NCI-H1436 (cell line): ENCODE results near the gene SMARCA2.

Experiments used
- DNase-seq: peaks from one replicate; lab custom pipeline; 2025; lab: John Stamatoyannopoulos, UW

SMARCA2 gene

GRCh38 chr9:2014696-2015580 is at the start of gene SMARCA2:
SMARCA2 (plus strand) TSS chr9:2015347; CDS start chr9:2029023, 13,676 bp downstream.
- DNase-seq: peak; percentile 88

- no peak for DNase-seq
Observed at GRCh38 chr9:1966725-1967366, 48.3 kb upstream of the SMARCA2 start.

GRCh38 chr9:1969160-1969559 is 46.0 kb upstream of the SMARCA2 start:
- DNase-seq: no peak

DNA sequence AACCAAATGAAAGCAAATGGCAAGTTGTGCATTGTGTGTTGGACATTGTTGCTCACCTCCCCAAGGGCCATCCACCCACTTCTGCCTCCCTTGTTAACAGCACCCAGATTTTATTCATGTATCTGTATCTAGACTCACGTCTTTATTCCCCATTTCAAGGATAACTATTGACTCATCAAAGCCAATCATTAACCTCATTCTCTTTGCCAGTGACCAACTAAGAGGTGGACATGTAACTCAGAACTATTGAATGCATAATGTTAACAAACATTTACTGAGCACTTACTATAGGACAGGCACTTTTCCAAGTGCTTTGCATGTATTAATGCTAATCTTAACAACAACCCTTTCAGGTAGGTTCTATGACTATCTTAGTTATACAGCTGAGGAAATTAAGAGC is 45.2 kb upstream of the SMARCA2 start:
- DNase-seq: no peak

DNA sequence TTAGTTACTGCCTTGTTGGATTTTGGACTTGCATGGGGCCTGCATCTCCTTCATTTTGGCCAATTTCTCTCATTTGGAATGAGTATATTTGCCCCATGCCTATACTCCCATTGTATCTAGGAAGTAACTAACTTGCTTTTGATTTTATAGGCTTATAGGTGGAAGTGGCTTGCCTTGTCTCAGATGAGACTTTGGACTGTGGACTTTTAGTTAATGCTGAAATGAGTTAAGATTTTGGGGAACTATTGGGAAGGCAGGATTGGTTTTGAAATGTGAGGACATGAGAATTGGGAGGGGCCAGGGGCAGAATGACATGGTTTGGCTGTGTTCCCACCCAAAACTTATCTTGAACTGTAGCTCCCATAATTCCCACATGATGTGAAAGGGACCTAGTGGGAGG is 42.5 kb upstream of the SMARCA2 start:
- DNase-seq: no peak

GRCh38 chr9:1977026-1977425 is 38.1 kb upstream of the SMARCA2 start:
- no peak for DNase-seq

DNA sequence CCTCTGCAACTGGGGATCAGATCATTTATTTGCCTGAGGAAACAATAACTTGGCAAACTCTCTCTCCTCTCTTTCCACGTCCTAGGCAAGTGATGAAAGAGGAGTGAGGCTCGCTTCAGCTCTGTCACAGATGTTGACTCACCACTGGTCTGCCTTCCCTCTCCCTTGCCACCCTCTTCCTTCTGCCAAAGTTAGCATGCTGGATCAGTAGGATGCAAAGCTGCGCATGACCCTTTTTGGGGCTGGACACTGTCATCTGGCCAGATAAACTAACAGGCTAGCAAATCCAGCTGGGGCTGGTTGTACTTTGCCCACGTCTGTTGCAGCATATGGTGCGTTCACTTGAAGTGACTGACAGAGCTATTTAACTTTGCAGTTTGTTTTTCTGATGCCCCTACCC is 36.2 kb upstream of the SMARCA2 start:
- DNase-seq: no peak

DNA sequence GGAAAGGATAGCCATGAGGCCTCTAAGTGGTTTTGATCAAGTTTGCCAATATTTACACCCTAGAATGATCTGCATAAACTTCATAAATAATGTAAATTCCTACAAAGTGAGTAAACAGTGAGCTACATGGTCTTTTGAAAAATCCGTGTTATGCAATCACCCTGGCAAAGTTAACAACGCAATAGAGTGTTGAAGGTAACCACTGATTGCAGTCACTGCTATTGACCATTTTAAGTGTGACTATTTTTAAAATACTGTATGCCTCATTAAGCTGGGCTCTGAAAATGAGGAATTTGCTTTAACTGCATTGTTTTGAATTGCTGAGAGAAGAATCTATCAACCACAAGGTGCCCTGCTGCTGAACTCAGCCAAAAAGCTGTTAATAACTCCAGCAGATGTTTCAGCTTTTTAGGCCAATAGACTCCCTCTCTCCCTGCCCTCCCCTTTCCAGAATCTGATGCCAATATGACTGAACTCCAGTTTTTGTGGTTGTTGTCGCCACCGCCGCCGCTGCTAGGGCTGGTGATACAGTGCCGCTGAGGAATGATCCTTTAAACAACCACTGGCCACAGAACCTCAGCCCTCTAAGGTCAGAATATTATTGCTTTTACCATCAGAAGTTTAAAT is 35.3 kb upstream of the SMARCA2 start:
- no peak for DNase-seq

DNA sequence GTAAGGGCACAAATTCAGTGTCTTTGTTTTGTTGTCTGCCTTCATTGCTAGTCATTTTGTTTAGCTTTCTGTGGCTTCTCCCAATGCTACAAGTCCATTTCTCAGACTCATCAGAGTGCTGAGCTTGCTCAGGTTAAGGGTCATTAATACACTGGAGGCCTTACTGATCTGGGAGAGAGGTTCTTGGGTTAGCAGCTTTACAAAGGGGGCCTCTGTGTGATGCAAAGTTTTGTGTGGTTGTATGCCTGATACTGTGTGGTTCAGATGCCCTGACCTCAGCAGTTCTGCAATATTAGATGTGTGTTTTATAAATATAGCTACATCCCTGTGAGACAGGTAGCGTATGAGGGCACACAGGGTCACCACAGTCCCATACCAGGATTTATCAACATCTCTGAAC is 34.8 kb upstream of the SMARCA2 start:
- no peak for DNase-seq

DNA sequence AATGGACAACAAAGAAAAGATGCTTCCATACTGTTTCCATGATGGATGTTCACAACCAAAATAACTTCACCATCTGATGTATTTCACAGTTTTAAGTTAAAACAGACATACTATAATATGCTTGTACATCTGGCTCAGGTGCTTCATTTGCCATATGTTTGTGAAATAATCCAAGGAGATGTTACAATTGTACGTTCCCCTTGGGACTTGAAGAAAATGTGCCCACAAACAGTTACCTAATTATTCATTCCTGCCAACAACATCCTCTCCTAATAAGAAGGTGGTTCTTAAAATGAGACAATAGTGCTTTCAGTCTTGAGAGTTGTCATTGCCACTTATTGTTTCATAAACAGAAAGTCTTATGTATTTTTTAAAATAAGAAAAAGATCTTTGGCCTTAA is 33.1 kb upstream of the SMARCA2 start:
- no peak for DNase-seq

DNA sequence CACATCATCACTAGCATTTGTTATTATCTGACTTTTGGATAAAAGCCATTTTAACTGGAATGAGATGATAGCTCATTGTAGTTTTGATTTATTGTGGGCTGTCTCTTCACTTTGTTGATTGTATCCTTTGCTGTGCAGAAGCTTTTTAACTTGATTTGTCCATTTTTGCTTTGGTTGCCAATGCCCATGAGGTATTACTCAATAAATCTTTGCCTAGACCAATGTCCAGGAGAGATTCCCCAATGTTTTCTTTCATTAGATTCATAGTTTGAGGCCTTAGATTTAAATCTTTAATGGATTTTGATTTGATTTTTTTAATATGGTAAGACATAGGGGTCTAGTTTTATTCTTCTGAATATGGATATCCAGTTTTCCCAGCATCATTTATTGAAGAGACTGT is 28.8 kb upstream of the SMARCA2 start:
- no peak for DNase-seq

DNA sequence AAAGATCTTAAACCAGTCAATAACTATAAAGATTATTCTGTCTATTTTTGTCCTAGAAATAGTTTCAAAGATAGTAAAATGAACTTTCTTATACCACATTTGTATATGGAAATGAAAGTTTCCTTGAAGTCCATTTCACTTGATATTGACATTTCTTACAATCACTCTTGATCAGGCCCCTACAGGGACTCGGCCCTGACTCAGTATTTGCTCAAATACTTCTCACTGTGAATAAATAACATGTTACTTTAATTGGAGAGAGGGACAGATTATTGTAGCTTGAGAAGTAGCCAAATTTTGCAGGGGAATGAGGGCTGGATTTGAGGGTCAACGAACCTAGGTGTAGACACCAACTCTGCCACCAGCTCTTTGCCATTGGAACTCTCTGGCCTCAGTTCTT is 25.6 kb upstream of the SMARCA2 start:
- DNase-seq: no peak

DNA sequence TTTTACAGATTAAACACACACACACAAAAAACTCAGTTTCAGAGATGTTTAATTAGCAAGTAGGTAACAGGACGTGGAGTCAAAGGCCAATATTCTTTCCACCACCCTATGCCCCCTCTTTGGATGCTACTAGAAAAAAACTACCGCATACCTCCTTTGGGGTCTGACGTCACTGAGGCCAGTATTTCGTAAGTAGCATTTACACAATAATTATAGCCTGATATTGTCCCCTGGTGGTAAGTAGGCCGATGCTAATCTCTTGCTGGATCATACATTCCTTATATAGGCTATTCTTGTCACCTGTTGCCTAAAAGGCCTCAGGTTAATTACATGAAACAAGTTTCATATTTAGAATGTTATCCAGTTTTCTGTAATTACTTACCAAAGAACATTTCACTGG is 21.0 kb upstream of the SMARCA2 start:
- no peak for DNase-seq

DNA sequence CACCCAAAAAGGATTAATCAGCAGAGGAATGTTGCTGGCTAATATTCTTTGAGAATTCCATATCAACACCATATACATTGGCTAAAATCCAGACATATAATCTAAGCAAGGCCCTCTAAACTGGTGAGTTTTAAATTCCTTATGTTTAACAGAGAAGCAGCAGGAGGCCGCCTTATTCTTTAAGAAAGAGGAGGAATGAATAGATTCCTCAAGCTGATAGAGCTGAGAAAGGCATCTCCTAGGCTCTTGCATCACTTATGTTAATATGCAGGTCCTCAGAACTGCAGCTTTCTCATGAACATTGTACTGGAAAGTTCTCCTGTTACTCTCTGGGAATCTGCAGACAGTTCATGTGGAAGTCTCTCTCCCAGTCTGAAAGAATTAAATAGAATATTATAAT is 20.1 kb upstream of the SMARCA2 start:
- DNase-seq: no peak

DNA sequence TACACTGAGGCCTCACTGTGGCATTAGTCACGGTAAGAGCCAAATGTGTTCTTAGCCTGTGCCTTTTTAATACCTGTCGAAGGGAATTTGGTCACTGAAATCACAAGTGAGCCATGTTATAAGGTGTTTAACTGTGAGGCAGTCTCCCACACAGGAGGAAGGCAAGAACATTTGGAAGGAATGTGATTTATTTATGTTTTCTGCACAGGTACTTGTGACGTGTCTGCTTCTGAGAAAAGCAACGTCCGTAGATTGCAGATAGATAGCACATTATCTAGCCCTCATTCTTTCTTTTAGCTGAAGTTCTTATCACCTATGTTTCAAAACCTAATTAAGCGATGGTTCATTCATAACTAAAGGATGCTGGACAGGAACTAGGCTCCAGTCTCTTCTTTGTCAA is 19.0 kb upstream of the SMARCA2 start:
- DNase-seq: no peak

DNA sequence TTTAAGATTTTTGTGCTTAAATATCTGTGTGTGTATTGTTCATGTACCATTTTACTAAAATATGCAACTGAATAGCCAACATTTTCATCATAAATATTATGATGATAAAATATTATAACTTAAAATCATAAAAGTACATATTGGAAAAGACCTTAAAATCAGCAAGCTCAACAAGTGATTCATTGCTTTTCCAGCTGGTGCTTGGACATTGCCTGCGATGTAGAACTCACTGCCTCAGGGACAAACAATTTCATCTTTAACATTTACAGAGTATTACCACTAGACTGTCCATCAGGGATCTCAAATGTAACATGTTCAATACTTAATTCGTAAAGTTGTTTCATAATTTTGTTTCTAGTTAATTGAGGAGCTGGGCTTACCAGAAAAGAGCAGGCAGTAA is 17.5 kb upstream of the SMARCA2 start:
- DNase-seq: no peak

GRCh38 chr9:1998111-1998510 is 17.0 kb upstream of the SMARCA2 start:
- DNase-seq: no peak

GRCh38 chr9:2000314-2000713 is 14.8 kb upstream of the SMARCA2 start:
- DNase-seq: no peak

- DNase-seq: no peak
Observed at GRCh38 chr9:2008372-2008771, 6.8 kb upstream of the SMARCA2 start.

- no peak for DNase-seq
Observed at GRCh38 chr9:2012347-2012746, 2.8 kb upstream of the SMARCA2 start.

GRCh38 chr9:2013743-2014475 is 1.2 kb upstream of the SMARCA2 start:
- DNase-seq: no peak
